ENCODE data around the gene PLD1. TPM values are rescaled to one million over a fixed set of nuclear protein-coding genes. Genes with fewer than 3 reads are reported as not detected.
"Not testable (repeated sequence)": the region's sequence is repeated elsewhere in the genome, so short reads cannot be mapped to it uniquely, and the experiment has no call there.

PLD1 gene
- total RNA-seq, 1 donor from 2014 or later: 51.5 TPM

GRCh38 chr3:171694888-171695287 lies 115.4 kb downstream of the PLD1 start:
- no peak for DNase-seq

- DNase-seq: not testable (repeated sequence)
These were observed 117.7 kb downstream of the PLD1 start for GRCh38 chr3:171692551-171692950.

- DNase-seq: no peak
These were observed 118.8 kb downstream of the PLD1 start for GRCh38 chr3:171691485-171691884.

- DNase-seq: no peak
These were observed 120.0 kb downstream of the PLD1 start for GRCh38 chr3:171690281-171690680.

DNA sequence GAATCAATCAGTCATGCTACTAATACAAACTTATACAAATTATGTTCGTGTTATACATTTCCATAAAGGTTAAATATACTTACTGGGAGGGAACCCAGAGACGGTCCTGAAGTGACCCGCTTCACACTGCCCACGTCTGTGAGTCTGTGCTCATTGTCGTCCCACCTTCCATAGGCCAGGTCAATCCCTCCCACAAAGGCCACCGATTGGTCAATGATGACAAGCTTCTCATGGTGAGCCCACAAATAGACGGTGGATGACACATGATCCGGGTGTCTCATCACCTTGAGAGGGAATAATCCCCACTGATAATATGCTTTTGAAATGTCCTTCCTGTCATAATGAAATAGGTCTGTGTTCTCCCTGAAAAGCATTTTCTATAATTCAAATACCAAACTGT lies 121.7 kb downstream of the PLD1 start:
- DNase-seq: no peak

- DNase-seq: peak; percentile 59
These were observed 122.3 kb downstream of the PLD1 start for GRCh38 chr3:171688002-171688401.

DNA sequence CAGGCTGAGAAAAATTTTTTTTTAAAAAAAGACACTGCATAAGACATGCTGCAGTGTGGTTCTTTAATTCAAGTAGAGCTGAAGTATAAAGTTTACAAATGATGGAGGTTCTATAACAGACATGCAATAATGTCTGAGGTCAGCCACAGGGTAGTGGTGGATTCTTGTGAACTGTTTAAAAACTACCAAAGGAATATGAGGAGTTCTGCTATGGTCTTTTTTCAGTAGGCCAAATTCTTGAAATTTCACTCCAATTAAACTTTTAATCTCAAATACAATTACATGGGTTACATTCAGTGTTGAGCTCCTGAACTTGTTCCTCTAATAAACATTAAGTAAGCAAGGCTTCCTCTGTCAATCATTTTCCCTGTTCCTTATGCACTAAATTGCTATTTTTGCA lies 122.7 kb downstream of the PLD1 start:
- peak; percentile 47 for DNase-seq

- DNase-seq: no peak
These were observed 123.2 kb downstream of the PLD1 start for GRCh38 chr3:171687064-171687463.

DNA sequence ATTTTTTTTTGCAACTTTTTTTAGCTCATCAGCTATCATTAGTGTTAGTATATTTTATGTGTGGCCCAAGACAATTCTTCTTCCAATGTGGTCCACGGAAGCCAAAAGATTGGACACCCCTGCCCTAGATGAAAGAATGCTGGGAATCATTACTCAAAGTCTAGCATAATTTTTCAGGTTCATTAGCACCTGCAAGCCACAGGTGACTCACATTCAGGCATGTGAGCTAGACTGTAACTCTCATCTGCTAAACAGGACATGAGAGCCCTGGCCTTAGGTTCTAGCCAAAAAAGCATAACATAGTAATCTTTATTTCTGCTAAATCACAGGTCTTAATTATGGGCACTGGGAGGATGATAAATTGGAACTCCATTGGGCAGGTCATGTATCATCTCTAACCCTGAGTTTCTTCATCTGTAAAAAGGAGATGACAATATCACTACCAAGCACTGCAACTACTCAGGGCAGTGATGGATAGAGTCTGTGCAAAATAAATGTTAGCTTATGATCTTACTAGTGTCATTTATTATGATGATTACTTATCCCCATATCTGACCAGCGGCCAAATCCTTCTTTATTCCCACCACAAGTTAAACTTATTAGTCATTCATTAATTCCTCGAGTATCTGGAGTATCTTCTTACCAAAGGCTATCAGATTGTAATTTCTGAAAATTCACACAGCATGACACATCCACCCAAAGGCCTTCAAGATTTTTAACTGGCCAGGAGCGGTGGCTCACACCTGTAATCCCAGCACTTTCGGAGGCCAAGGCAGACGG lies 125.0 kb downstream of the PLD1 start:
- no peak for DNase-seq

DNA sequence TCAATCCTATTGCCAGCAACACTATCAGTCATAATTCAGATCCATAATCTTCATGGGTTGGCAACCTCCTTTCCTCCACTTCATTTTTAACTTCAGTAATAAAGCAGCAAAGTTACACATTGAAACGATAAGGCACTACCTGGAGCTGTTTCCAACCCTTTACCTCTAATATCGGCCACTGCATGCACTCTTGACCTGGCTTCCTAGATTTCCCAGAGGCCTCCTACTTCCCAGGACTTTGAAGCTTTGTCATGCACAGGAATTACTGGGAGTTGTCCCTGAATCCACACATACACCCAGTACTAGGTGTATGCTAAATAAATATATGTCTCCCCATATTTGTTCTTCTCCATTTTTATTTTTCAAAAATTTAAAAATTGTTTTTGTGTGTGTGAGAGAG lies 126.1 kb downstream of the PLD1 start:
- no peak for DNase-seq

- DNase-seq: no peak
These were observed 127.5 kb downstream of the PLD1 start for GRCh38 chr3:171682743-171683142.

GRCh38 chr3:171680726-171681411 lies 129.4 kb downstream of the PLD1 start:
- DNase-seq: no peak

- DNase-seq: no peak
These were observed 131.3 kb downstream of the PLD1 start for GRCh38 chr3:171678971-171679492.

DNA sequence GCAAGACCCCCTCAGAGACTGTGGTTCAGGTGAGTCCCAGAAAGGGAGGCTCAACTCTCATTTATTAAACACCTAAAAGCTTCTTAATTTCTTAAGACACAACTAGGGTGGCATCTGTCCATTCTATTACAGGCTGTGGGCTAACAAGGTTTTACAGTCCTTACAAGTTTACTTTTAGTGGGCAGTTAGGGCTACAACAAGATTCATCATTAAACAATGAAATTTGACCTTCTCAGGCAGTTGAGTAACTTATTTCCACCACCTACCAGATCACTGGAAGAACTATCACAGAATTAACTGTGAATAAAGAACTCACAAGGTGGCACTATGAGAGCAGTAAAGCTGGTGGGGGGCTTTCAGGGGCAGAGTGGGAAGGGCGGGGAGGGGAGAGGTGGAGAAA lies 132.6 kb downstream of the PLD1 start:
- DNase-seq: no peak

DNA sequence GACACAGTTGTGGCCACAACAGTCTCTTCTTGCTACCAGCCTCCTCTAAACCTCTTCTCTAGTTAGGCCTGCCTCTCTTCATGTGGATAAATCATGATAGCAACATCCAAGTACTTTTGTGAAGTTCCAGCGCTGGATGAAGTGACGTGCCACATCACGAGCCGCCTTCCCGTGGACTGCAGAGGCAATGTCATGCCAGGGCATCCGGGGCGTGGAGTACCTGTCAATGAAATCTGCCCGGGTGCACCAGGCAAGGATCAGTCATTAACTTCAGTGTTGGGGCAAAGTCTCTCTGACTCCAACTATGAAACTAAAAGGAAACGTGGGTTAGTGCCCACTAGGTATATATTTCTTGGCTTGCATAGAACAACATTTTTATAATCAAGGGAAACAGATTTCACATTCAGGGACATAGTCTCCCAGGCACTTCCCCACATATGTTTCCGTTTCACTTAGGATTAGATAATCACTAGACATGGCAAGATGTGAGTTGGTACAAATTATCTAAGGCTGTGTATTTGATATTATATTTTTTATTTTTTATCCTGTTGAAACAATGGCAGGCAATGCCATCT lies 133.6 kb downstream of the PLD1 start:
- DNase-seq: no peak

DNA sequence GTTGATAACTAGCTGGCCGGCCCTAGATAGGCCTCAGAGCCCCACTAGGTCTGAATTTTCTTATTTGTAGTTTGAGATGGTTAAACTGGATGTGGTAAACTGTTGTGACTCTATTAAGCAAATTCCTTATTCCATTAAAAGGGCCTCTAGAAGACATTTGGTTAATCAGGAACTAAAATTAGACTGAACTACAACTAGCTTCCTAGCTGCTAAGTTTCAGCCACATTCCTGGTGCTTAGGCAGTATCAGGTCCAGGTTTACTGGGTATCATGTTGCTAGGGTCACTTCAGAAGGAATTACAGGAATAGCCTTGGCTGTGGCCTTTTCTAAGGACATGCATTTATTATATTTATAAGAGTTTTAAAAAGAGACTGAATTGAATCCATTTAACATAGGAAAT lies 136.3 kb downstream of the PLD1 start:
- no peak for DNase-seq

GRCh38 chr3:171672538-171672937 lies 137.7 kb downstream of the PLD1 start:
- DNase-seq: no peak

DNA sequence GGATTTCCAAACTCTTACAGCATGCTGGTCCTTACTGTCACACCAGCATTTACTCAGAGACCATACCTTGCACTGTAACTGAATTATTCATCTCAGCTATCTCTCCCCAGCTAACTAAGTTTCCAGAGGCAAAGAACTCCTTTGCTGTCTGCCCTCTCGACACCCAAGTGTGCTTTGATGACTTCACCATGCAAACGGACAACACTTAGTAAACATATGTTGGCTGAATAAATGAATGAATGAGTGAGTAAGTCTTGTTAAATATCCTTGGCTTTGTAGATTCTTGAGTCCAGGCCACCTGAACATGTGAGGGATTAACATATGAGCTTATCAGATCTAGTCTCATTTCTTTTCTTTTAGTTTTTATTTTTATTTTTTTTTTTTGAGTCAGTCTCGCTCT lies 138.2 kb downstream of the PLD1 start:
- no peak for DNase-seq

GRCh38 chr3:171671709-171672108 lies 138.6 kb downstream of the PLD1 start:
- DNase-seq: no peak

GRCh38 chr3:171666516-171666915 lies 143.8 kb downstream of the PLD1 start:
- no peak for DNase-seq

GRCh38 chr3:171663805-171664204 lies 146.5 kb downstream of the PLD1 start:
- DNase-seq: no peak

GRCh38 chr3:171661484-171661883 lies 148.8 kb downstream of the PLD1 start:
- no peak for DNase-seq

DNA sequence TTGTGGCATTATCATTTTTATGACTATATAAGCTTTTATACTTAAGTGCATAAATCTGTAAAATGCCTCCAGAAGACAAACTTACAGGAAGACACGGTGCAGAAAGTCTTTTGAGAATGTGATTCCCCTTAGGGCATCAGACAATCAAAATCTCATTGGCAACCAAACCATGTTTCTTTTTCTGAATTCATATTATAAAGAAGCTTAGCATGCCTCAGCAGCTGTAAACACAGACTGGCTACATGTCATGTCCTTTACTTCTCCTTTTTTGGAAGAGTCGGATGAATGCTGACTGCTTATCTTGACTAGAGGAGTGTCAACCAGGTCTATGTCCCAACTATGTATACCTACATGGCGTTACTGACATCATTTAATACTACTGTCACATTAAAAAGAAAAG lies 150.1 kb downstream of the PLD1 start:
- no peak for DNase-seq
